H1 (cell line): ENCODE measurements around the gene MT2A. TPM values are rescaled to one million over a fixed set of nuclear protein-coding genes. Genes with fewer than 3 reads are reported as not detected.
A peak's percentile ranks its signal among the peaks of the same experiment; 100 is the strongest.

Experiments
- ATF3 ChIP-seq: IDR thresholded peaks from 2 replicates; pipeline ENCODE4 v1.6.1; 2011; ENCODE audit warnings: low read depth, mild to moderate bottlenecking, low read length; ENCODE audit not compliant: insufficient read depth
- BACH1 ChIP-seq: IDR thresholded peaks from 2 replicates; pipeline ENCODE4 v1.6.1; 2012; ENCODE audit warnings: low read length, improper control_type of control experiment
- BCL11A ChIP-seq, 2 experiments: IDR thresholded peaks; one replicate each; pipeline ENCODE4 v1.6.1; 2011; ENCODE audit warnings: low read depth in 2 of 2, low read length in 2 of 2, mild to moderate bottlenecking in 2 of 2
- CHD1 ChIP-seq: IDR thresholded peaks from 2 replicates; pipeline ENCODE4 v1.6.1; 2012; ENCODE audit warnings: low read depth, low read length, improper control_type of control experiment
- CHD2 ChIP-seq: IDR thresholded peaks from 2 replicates; pipeline ENCODE4 v1.6.1; 2012; ENCODE audit warnings: low read length, improper control_type of control experiment
- E2F6 ChIP-seq: IDR thresholded peaks from 2 replicates; pipeline ENCODE4 v1.6.1; 2012; ENCODE audit warnings: inconsistent platforms
- EGR1 ChIP-seq: IDR thresholded peaks from 2 replicates; pipeline ENCODE4 v1.6.1; 2011; ENCODE audit warnings: low read depth, low read length, borderline replicate concordance
- EZH2 ChIP-seq: fragments of 200-600 bp; sonication (generic); IDR thresholded peaks from 2 replicates; pipeline ENCODE4 v1.7.1; 2012; ENCODE audit warnings: low read depth, mild to moderate bottlenecking, moderate library complexity, low read length, inconsistent platforms; ENCODE audit not compliant: severe bottlenecking
- FOSL1 ChIP-seq: IDR thresholded peaks from 2 replicates; pipeline ENCODE4 v1.6.1; 2011; ENCODE audit warnings: mild to moderate bottlenecking, low read depth, low read length, moderate library complexity; ENCODE audit not compliant: insufficient read depth
- GTF2F1 ChIP-seq: IDR thresholded peaks from 2 replicates; pipeline ENCODE4 v1.6.1; 2012; ENCODE audit warnings: low read depth, low read length, improper control_type of control experiment, borderline replicate concordance
- HDAC2 ChIP-seq, 2 experiments: fragments of 300-600 bp in 1 of 2; sonication (generic) in 1 of 2; IDR thresholded peaks; 2 replicates each; pipeline ENCODE4 v1.6.1; 2011 to 2012; ENCODE audit warnings: low read depth in 2 of 2, low read length in 2 of 2, mild to moderate bottlenecking in 2 of 2, moderate library complexity in 2 of 2, borderline replicate concordance in 1 of 2, inconsistent platforms in 1 of 2
- JUND ChIP-seq: IDR thresholded peaks from 2 replicates; pipeline ENCODE4 v1.6.1; 2011; ENCODE audit warnings: mild to moderate bottlenecking, improper control_type of control experiment, low read length
- MAX ChIP-seq: IDR thresholded peaks from 2 replicates; pipeline ENCODE4 v1.6.1; 2012; ENCODE audit warnings: inconsistent platforms
- RAD21 ChIP-seq, 2 experiments: IDR thresholded peaks in 1 of 2; conservative IDR thresholded peaks in 1 of 2; 2 replicates each; pipeline ENCODE4 v1.6.1; 2011; ENCODE audit warnings: low read depth in 2 of 2, low read length in 2 of 2, improper control_type of control experiment in 1 of 2, inconsistent platforms in 1 of 2, mild to moderate bottlenecking in 1 of 2, moderate library complexity in 1 of 2
- RNF2 ChIP-seq: fragments of 200-900, 300-1000 bp; sonication (generic); IDR thresholded peaks from 2 replicates; pipeline ENCODE4 v1.7.1; 2016; ENCODE audit warnings: borderline replicate concordance, low read depth, mild to moderate bottlenecking, antibody characterized with exemption, low read length; ENCODE audit not compliant: poor library complexity, severe bottlenecking; ENCODE audit errors: missing control alignments
- SAP30 ChIP-seq: fragments of 300-600 bp; sonication (generic); IDR thresholded peaks from 2 replicates; pipeline ENCODE4 v1.7.1; 2012; ENCODE audit warnings: low read length, moderate library complexity, mild to moderate bottlenecking, inconsistent platforms; ENCODE audit not compliant: insufficient read depth, insufficient replicate concordance
- SIN3A ChIP-seq, 2 experiments: IDR thresholded peaks in 1 of 2; conservative IDR thresholded peaks in 1 of 2; 2 replicates each; pipeline ENCODE4 v1.6.1; 2011 to 2012; ENCODE audit warnings: low read length in 2 of 2, improper control_type of control experiment in 1 of 2, low read depth in 1 of 2, mild to moderate bottlenecking in 1 of 2
- SIRT6 ChIP-seq: IDR thresholded peaks from one replicate; pipeline ENCODE4 v1.7.1; 2012; ENCODE audit warnings: low read length, inconsistent platforms
- TAF1 ChIP-seq: IDR thresholded peaks from 2 replicates; pipeline ENCODE4 v1.6.1; 2011; ENCODE audit warnings: mild to moderate bottlenecking, low read depth, low read length
- TAF7 ChIP-seq: optimal IDR thresholded peaks from 2 replicates; pipeline ENCODE3; 2011; ENCODE audit warnings: low read depth, mild to moderate bottlenecking, inconsistent platforms, low read length, moderate library complexity, borderline replicate concordance
- TEAD4 ChIP-seq: IDR thresholded peaks from 2 replicates; pipeline ENCODE4 v1.6.1; 2012; ENCODE audit warnings: low read depth, low read length, inconsistent platforms, mixed read lengths
- polyA plus RNA-seq, 7 experiments: library from polyadenylated mRNA; depleted of rRNA in 3 of 7; stranded (reverse) in 5 of 7; unstranded in 2 of 7; fragments of >200 nt in 5 of 7; fragments of 200-250 nt in 2 of 7; gene quantifications; 1 replicate in 5 of 7; 2 replicates in 1 of 7; 4 replicates in 1 of 7; pipeline versions ENCODE4 v1.2.1 to v1.2.3, GENCODE V29; 2011 to 2013; ENCODE audit warnings: missing spikeins in 2 of 7, mixed read lengths in 2 of 7
- total RNA-seq: library from RNA; stranded (reverse); fragmentation: NEBNext Ultra II Directional; extraction: Animal tissue kit (Norgen Biotek cat#: 25700); gene quantifications from 2 replicates; pipeline ENCODE4 v1.2.1, GENCODE V29; 2021

Gene MT2A
- total and polyA plus RNA-seq, 2 of the 8 experiments (the other 6 are each of a cell fraction or from before 2014, with no cell fraction given): 9.5 to 30.1 TPM

- TF ChIP-seq EZH2 (no peak), SAP30 (no peak), RNF2 (no peak), TEAD4 (no peak), HDAC2 (IDR thresholded peaks at IDR 0.05; ENCODE audit: borderline replicate concordance in 1 of 2, low read depth in 2 of 2, low read length in 2 of 2) (no peak), EGR1 (no peak), MAX (0 out of 2 replicates have a peak, but pooled peaks have one; percentile 24), FOSL1 (no peak), SIN3A (conservative IDR thresholded peaks at IDR 0.05 in 1 of 2, IDR thresholded peaks at IDR 0.05 in 1 of 2; ENCODE audit: low read depth in 1 of 2, low read length in 2 of 2) (no peak), TAF1 (no peak), SIRT6 (no peak), TAF7 (no peak), CHD2 (no peak), BCL11A (IDR thresholded peaks at IDR 0.05; ENCODE audit: low read depth in 2 of 2, low read length in 2 of 2) (no peak), JUND (0 out of 2 replicates have a peak, but pooled peaks have one; percentile 24), E2F6 (no peak), RAD21 (IDR thresholded peaks at IDR 0.05 in 1 of 2, conservative IDR thresholded peaks at IDR 0.05 in 1 of 2; ENCODE audit: low read depth in 2 of 2, low read length in 2 of 2) (peak; percentile 97 to 99), BACH1 (no peak), CHD1 (no peak), GTF2F1 (0 out of 2 replicates have a peak, but pooled peaks have one; percentile 31), ATF3 (no peak)
Observed at GRCh38 chr16:56576585-56577299, 31.6 kb upstream of the MT2A start (continued).
